GM18867 (cell line): ENCODE data around the gene KHDC4.
"Not testable (repeated sequence)": the region's sequence is repeated elsewhere in the genome, so short reads cannot be mapped to it uniquely, and the experiment has no call there.

ENCODE experiments used
- ATAC-seq: cut with Tn5 transposase; IDR thresholded peaks from one replicate; pipeline ENCODE4 v1.9.1; 2021; ENCODE audit warnings: mild to moderate bottlenecking, moderate library complexity; ENCODE audit not compliant: unreplicated experiment

KHDC4 gene

DNA sequence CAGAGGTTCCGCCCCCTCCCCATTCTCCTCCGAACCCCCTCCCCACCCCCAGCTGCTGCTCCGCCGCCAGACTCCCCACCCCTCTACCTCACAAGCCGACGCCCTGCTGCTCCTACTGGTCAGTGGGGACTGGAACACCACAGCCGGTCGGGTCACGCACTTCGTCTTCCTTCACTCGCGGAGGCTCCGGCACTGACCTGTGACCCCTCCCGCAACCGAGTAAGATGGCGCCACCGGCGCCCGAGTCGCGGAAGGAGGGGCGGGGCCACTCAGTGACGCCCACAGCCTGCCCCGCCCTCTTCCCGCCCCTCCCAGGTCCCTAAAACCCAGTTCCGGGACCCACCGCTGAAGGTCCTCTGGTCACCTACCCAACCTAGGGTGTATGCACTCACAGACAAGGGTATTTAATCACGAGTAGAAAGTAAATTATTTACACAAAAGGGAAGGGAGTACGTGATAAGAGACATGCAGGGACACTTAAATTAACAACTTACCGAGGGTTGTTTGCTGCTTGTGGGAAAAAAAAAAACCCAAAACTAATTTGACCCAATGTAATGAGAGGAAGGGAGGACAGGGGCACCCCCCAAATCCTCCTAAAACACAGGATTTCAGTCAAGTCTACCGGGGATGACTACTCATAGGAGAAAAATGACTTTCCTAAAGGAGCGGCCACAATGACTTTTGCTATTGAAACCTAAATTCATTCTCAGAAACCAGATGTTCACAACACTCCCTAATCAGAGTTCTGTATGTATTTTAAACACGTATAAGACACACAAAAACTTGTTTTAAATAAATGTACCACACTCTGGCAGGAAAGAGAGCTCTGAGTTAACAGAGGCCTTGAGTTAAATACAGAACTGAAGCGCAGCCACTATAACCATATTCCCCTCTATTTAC is 22.8 kb downstream of the KHDC4 start, which contains the start of gene RIT1:
TSS of gene RIT1 (minus strand) at position 194 of the 900 bp plus-strand sequence. CDS start 588 bp downstream, outside the sequence.
- peak; percentile 82 for ATAC-seq

DNA sequence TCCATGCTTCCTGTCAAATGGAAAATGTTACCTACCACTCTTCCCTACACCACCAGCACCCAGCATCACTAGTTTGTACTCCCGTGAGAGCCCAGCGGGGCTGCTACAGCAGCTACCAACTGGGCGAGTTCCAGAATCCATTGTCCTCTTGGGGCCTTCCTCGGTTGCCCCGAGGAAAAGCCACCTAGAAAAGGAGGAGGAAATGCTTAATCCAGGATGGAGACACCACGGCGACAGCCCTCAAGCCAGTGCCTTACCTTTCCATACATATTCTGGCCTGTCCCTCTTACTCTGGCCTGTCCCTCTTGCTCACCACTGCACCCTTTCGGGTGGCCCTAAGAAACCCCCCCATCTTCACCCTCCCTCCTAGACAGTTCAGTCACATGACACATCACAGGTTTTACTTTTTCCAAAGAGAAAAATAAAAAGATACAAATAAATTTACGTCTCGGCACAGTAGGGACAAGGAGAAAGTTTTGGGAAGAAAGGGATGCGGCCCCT is 23.5 kb downstream of the KHDC4 start:
- no peak for ATAC-seq

DNA sequence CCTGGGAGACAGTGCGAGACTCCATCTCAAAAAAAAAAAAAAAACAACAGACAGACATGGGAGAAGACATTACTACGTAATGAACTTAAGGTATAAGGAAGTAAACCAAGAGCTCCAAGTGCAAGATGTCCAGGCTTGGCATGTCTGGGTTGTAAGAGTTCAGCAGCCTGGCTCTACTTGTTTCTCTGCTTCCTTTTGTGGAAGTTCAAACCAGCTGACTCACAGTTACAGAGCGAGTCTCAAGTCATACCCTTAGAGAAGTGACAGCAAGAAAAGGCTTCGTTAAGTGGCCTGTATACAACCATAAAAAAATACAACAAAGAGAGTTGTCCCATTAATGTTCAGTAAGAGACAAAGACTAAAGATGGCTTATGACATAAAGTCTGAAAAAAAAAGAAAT is 24.3 kb downstream of the KHDC4 start:
- no peak for ATAC-seq

DNA sequence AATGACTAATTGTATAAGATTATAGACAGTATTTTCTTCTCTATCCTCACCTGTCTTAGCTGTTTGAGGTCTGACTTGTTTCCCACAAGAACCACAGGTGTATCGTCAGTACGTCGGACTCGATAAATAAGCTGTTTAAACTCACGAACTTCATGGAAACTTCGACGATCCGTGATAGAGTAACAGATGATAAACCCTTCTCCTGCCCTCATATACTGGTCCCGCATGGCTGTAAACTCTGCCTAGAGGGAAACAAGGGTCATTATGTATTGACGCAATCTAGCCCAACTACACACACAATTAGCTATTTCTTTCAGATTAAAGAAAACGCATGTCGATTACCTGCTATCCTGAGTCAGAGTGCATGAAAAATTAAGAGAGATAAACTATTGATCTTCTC is 30.0 kb downstream of the KHDC4 start:
- ATAC-seq, result no peak

DNA sequence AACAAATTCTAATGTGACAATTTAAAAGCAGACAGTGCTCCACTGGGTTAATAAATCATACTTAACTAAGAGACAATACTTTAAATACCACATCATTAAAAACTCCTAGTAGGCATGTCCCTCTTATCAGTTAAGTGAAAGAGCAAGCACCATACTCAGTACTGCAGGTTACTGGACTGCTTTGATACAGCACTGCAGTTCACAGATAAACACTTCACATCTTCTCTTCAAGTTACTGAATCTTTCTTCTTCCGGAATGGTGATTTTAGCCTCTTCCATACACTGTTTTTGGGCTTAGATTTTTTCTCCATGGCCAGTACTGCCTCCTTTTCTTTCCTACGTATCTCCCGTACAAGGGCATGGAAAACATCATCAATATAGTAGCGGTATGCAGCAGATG is 34.1 kb downstream of the KHDC4 start:
- no peak for ATAC-seq

DNA sequence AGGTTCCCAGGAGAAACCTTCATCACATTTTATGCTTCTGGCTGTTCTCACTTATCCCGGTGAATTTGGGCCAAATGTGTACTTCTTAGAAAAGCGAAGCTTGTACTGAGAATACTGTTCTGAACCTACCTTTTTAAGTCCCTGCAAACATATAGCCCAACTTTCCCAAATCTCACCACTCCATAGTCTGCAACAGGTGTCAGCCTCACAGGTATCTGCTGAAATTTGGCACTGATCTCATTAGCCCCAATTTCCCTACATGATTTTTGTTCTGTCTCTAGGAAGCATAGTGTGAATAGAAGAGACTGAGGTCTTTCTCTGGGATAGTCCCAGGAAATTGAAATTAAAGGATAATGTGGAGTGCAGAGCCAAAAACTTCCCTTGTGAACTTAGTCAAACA is 34.5 kb downstream of the KHDC4 start:
- no peak for ATAC-seq

DNA sequence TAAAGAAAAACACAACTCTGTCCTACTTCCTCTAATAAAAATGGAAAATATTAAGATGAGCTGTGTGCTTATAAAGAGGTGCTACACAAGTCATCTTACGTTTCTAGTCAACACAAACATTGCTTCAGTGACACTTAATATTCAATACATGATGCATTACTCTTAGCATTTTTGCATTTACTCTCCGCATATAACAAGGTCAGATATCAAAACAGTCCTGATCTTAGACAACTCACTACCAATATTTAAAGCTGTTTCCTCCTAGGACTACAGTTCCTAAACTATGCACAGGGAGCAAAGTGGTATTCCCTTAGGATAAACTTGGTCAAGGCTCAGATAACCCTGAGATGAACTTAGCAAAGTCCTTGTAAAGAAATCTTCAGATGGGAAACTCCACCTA is 35.3 kb downstream of the KHDC4 start:
- ATAC-seq, result no peak

DNA sequence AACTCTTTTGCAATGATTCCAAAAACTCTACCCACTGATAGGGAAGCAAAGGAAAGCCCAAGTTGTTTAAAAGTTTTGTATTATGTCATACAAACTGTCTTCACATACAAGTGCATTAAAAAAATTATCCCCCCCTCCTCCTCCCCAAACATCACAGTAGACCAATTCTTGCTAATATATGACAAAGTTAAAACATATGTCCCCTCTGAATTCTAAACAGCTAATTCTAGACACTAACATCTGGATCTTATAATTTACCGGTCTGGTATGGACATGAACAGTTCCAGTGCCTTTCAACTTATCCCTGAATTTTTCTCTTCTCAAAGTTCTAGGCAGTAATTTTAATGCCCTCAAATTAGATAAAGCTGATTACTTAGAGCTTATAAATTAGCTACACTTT is 36.5 kb downstream of the KHDC4 start:
- ATAC-seq, result no peak

DNA sequence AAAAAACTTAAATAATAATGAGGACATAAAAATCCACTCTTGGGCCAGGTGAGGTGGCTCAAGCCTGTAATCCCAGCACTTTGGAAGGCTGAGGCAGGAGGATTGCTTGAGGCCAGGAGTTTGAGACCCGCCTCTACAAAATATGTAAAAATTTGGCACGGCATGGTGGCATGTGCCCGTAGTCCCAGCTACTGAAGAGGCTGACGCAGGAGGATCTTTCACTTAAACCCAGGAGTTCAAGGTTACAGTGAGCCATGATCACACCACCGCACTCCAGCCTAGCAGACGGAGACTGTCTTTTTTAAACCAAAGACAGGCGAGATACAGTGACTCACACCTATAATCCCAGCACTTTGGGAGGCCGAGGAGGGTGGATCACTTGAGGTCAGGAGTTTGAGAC is 37.7 kb downstream of the KHDC4 start:
- not testable (repeated sequence) for ATAC-seq

DNA sequence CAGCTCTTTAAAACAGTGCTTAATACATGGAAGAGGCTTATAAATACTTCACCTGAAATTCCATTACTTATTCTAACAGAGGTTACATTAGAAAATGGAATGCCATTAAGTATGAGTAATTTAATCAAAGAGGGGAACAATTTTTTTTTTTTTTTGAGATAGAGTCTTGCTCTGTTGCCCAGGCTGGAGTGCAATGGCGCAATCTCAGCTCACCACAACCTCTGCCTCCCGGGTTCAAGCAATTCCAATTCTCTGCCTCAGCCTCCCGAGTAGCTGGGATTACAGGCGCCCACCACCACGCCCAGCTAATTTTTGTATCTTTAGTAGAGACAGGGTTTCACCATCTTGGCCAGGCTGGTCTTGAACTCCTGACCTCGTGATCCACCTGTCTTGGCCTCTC is 38.6 kb downstream of the KHDC4 start:
- not testable (repeated sequence) for ATAC-seq

DNA sequence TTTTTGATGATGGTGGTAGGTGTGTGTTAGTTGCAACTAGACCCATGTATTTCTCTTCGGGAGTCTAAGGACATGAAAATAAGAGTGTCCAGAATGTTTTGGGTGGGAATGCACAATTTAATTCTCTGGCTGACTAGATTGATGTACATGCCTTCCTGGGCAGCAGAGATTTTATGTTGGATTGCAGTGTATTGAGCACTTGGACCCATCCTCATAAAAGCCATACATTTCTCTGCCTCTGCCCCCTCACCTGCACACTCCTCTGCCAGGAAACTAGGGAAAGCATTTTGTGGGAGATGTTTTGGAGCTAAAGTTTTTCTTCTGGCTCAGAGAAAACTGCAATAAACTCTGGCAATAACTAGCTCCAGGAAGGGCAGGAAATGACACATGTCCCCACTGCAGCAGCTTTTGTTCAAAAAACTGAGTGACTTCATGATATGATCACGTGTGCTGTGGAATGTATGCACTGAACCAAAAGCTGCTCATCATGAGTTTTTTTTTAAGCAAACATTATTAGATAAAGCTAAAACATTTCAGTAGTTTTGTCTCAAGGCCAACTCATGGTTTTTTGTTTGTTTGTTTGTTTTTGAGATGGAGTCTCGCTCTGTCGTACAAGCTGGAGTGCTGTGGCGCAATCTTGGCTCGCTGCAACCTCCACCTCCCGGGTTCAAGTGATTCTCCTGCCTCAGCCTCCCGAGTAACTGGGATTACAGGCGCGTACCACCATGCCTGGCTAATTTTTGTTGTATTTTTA is 40.6 kb downstream of the KHDC4 start:
- ATAC-seq, result no peak

DNA sequence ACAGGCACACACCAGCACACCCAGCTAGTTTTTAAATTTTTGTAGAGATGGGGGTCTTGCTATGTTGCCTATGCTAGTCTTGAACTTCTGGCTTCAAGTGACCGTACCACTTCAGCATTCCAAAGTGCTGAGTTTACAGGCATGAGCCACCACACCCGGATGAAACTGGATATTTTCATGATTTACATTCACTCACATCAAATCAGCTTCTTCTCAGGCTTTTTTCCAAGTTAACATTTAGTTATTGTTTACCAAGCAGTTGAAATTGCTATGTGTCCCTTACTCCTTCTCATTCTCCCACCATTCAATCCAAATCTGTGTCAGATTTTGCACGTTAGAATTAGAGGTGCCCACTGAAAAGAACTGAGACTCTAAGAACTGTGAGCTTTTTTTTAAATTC is 41.4 kb downstream of the KHDC4 start:
- ATAC-seq, result no peak

DNA sequence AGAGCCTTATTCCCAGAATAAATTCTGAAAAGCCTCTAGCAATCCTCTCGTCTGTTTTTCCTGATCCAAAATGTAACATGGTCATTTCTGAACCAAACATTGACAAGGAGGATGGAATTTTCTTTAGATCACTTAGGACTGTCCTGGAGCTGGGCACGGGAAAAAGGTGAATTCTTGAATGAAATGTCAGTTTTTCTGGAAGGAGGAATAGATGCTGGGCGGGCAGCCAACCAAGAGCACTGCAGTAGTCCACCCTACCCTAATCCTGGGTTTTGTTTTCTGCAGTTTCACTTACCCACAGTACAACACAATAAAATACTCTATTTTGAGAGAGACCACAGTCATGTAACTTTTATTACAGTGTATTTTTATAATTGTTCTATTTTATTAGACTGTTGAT is 44.0 kb downstream of the KHDC4 start:
- no peak for ATAC-seq

DNA sequence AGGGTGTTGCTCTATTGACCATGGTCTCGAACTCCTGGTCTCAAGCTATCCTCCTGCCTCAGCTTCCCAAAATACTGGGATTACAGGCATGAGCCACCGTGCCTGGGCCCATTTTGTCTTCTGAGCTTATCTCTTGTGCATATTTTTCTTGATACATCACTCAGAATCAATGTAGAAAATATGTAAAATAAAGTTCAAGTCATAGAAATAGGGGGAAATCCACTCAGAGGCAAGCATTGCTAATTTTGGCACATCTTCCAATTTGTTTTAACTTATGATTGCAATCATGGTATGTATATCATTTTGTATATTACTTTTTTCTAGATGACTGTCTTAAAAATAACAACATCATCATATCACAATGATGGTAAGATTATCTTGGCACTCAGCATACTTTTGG is 44.6 kb downstream of the KHDC4 start:
- ATAC-seq, result no peak

DNA sequence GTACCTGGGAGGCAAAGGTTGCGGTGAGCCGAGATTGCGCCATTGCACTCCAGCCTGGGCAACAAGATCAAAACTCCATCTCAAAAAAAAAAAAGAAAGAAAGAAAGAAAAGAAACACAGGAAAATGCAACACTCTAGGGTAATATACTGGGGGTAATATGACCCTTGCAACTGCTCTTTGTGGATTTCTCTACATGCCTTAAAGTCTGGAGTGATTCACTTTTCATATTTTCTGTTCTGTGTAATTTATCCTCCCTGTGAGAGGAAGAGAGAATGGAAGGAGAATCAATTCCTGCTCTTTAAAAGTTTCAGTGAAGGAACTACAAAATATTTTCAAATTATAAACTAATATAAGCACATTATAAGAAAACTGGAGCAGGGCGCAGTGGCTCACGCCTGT is 45.7 kb downstream of the KHDC4 start:
- ATAC-seq, result no peak

DNA sequence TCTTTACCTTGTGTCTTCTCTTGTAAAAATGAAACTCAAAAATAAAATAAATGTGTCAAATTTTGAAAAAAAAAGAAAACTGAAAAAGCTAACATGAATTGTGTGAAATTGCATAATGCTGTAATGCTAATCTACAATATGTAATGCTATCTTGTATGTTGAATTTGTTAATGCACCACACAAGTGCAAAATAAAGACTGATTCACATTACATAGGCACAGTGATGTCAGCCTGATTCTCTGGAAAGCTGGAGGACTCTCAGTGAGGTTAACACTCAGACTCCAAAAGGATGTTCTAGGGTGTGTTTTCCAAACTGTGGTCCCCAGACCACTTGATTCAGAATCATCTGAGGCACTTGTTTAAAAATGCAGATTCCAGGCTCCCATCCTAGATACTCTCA is 49.2 kb downstream of the KHDC4 start:
- ATAC-seq, result no peak

DNA sequence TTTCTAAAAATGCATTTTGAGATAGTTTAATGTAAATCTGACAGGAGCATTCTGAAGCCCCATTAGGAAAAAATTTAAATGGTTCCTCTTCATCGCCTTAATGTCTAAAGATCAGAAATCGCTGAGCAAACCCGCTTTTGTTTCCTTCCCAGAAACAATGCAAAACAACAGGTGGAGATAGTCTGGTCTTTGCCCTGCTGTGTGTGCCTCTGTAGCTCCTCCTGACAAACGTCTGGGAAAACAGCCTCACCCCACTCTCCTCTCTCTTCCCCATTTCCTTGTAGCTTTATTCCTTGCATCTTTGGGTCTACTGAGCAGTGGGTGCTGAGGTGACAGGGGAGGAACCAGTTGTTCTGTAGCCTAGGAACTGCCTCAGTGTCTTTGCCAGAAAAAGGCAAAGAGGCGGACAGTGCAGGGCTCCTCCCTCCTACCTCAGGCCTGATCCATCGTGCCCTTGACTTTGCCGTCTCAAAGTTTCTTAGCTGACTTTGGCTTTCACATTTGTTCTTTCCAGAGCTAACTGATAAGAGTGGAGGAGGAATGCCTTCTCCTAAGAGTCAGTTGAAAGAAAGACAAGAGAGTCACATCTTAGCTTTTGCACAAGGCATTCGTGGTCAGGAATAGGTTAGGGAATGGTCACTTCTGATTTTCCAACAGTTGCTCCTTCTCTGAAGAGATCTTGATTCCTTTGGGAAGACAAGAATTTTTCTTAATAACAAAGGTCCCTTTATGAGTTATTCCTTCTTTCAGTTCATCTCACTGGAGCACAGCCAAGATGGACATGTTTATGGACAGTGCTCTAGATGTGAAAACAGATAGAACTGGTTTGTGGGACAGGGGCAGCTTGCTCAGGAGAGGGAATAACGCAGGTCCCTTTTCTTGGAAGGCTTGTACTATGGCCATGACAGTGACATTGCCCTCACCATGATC is 49.9 kb downstream of the KHDC4 start:
- ATAC-seq, result no peak

DNA sequence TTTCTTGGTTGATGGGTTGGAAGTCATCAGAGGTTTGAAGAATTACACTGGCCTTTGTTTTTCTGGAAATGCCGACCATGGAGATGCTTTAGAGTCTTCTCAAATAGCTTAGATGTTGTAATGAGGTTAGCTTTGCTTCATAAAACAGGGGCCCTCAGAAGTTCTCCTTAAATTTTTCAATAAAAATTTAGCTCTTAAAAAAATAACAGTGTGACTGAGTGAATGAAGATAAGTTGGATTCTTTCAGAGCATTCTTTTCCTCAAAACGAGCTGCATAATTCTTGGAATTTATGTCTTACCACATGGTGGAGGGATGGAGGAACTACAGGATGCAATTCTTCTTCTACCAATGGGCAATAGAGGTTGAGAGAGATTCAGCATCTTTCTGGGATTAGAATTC is 51.4 kb downstream of the KHDC4 start:
- no peak for ATAC-seq

DNA sequence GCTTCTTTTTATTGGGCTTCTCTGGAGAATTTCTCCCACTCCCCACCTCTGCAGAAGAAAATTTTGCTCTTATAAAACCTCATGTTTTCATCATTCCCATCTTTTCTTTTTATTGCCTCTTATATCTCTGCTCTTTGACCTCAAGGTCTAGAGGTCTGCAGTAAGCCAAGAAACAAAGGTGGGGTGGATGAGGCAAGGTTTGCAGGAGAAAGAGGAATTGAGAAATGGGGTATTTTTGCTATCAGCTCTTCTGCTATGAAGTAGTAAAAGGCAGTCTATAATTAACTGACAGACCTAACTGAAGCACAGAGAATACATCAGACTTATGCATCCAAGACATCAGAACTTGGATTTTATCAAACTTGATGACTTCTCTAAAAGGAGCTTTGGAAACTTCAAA is 52.0 kb downstream of the KHDC4 start:
- no peak for ATAC-seq

DNA sequence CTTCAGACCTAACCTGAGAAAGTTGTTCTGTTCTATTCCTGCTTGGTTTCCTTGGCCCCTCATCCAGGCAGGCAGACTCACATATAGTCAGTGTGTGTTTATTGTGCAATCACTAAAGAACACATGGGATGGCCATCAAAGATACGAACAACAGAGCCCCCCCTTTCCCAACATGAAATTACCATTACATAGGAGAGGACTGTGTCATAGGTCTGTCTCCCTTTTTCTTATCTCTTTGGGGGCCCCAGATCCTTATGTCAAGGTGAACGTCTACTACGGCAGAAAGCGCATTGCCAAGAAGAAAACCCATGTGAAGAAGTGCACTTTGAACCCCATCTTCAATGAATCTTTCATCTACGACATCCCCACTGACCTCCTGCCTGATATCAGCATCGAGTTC is 53.3 kb downstream of the KHDC4 start:
- ATAC-seq, result no peak

DNA sequence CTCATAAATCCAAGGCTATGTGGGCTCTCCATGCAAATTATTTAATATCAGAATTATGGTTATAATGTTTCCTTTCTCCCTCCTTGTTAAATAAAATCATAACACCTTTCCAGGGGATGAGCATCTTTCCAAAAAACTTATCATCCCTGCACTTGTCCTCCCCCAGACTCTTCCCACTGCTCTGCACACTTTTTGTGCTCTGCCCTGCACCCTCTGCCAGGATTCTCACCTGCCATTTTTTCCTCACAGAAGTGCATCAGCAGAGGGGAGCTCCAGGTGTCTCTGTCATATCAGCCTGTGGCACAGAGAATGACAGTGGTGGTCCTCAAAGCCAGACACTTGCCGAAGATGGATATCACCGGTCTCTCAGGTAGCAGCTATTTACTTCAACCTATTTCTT is 54.0 kb downstream of the KHDC4 start:
- no peak for ATAC-seq
